Dermis blood vessel endothelial cell (primary cell): ENCODE results near the gene ARHGEF10L. TPM values are rescaled to one million over a fixed set of nuclear protein-coding genes. Genes with fewer than 3 reads are reported as not detected.

ENCODE experiments used
- total RNA-seq: library from RNA; depleted of rRNA; stranded (reverse); fragments of >200 nt; gene quantifications from 2 replicates; pipeline ENCODE4 v1.2.3, GENCODE V29; 2014

Gene ARHGEF10L
- total RNA-seq, 1 donor from 2014 or later, result 0.85 TPM

Other genes with a start within 250 kb of the ARHGEF10L start
- not detected in 2 replicates for gene PADI4, start 231.5 kb upstream of the ARHGEF10L start, total RNA-seq
- gene PADI6, start 167.5 kb upstream of the ARHGEF10L start, total RNA-seq, result not detected in 2 replicates
- 118 and 122 TPM in 2 replicates for gene RCC2, start 100.0 kb upstream of the ARHGEF10L start, total RNA-seq
- gene ACTL8, start 215.6 kb downstream of the ARHGEF10L start, total RNA-seq, result not detected in 2 replicates